Progenitor cell of endocrine pancreas (in vitro differentiated cells): ENCODE measurements around the gene MXRA5. TPM values are rescaled to one million over a fixed set of nuclear protein-coding genes. Genes with fewer than 3 reads are reported as not detected.

ENCODE experiments used
- DNase-seq: peaks from one replicate; pipeline ENCODE4 v3.0.0; 2021; ENCODE audit warnings: low spot score; ENCODE audit not compliant: unreplicated experiment
- H3K27ac Mint-ChIP-seq: 2 replicates; pipeline ENCODE4 v1.8.0; 2021; ENCODE audit warnings: mild to moderate bottlenecking, moderate library complexity, mixed read lengths
- H3K27me3 Mint-ChIP-seq: 2 replicates; pipeline ENCODE4 v1.8.0; 2021; ENCODE audit warnings: mixed read lengths
- H3K36me3 Mint-ChIP-seq: 2 replicates; pipeline ENCODE4 v1.8.0; 2022; ENCODE audit warnings: mixed read lengths; ENCODE audit not compliant: insufficient read depth
- H3K4me1 Mint-ChIP-seq: 2 replicates; pipeline ENCODE4 v1.8.0; 2021; ENCODE audit warnings: low read depth, mixed read lengths
- H3K4me3 Mint-ChIP-seq: 2 replicates; pipeline ENCODE4 v1.8.0; 2021; ENCODE audit warnings: low read depth, mild to moderate bottlenecking, moderate library complexity, mixed read lengths
- H3K9me3 Mint-ChIP-seq: 2 replicates; pipeline ENCODE4 v1.8.0; 2021; ENCODE audit warnings: low read depth, mixed read lengths
- CTCF ChIP-seq: fragments of 200-600 bp; sonication (generic); IDR thresholded peaks from one replicate; pipeline ENCODE4 v1.5.0; 2021; ENCODE audit warnings: antibody characterized with exemption, mild to moderate bottlenecking; ENCODE audit not compliant: unreplicated experiment
- total RNA-seq: library from RNA; stranded (reverse); gene quantifications from 2 replicates; pipeline ENCODE4 v1.2.1, GENCODE V29; 2021

MXRA5 gene
- total RNA-seq, 1 donor from 2014 or later, result 2.0 TPM

GRCh38 chrX:3271834-3272186 is 74.6 kb downstream of the MXRA5 start:
- no peak overlapping the region for H3K4me3 Mint-ChIP-seq

DNA sequence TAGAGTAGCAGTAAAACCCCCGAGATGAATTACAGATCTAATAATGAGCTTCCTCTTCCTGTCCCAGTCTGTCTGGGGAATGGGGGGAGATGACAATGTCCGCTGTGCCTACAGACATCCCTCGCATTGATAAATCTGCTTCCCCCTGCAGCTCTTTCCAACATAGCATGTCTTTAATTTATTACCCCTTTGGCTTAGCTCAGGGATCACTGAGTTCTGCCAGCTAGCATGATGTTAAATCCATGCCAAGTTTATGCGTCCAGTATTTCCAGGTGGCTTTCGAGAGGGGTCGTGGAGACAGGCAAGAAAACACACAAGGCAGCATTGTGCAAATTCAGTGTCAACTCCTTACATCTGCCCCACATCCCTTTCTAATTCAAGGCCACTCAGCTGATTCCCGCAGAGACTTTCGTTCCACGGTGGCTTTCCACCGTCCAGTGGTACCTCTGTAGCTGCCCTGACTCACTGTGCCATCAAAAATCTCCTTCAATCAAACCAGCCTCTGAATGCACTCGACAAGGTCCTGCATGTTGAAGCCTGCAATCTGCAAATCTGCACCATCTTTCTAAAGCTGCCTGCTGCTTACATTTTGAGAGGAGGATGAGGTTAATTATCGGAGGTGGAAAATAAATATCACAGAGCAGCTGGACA is 75.1 kb downstream of the MXRA5 start:
- peak overlapping the region; percentile 33 for H3K27ac Mint-ChIP-seq
- no peak for TF ChIP-seq CTCF
- no peak overlapping the region for H3K4me3 Mint-ChIP-seq
- DNase-seq, result no peak
- no peaks in the 10 kb centered on the region for H3K36me3 Mint-ChIP-seq
- no peaks in the 10 kb centered on the region for H3K4me1 Mint-ChIP-seq
- no peaks in the 10 kb centered on the region for H3K27me3 Mint-ChIP-seq
- peaks cover 12% of the 10 kb centered on the region for H3K9me3 Mint-ChIP-seq

More at GRCh38 chrX:3271834-3272186, 74.6 kb downstream of the MXRA5 start:
- no peaks in the 10 kb centered on the region for H3K4me1 Mint-ChIP-seq
- no peak for TF ChIP-seq CTCF
- no peak for DNase-seq
- H3K27ac Mint-ChIP-seq, result peak overlapping the region; percentile 33
- H3K27me3 Mint-ChIP-seq, result no peaks in the 10 kb centered on the region
- no peaks in the 10 kb centered on the region for H3K36me3 Mint-ChIP-seq
- peaks cover 12% of the 10 kb centered on the region for H3K9me3 Mint-ChIP-seq

GRCh38 chrX:3268829-3269228 is 77.6 kb downstream of the MXRA5 start:
- H3K27me3 Mint-ChIP-seq, result no peaks in the 10 kb centered on the region
- TF ChIP-seq CTCF, result no peak
- peaks cover under 1% of the 10 kb centered on the region for H3K36me3 Mint-ChIP-seq
- peaks cover under 1% of the 10 kb centered on the region for H3K4me1 Mint-ChIP-seq
- DNase-seq, result no peak
- no peak overlapping the region for H3K27ac Mint-ChIP-seq
- H3K9me3 Mint-ChIP-seq, result peaks cover 1% of the 10 kb centered on the region
- no peak overlapping the region for H3K4me3 Mint-ChIP-seq

- no peaks in the 10 kb centered on the region for H3K27me3 Mint-ChIP-seq
- no peak for TF ChIP-seq CTCF
- peaks cover 1% of the 10 kb centered on the region for H3K36me3 Mint-ChIP-seq
- H3K4me3 Mint-ChIP-seq, result no peak overlapping the region
- peak overlapping the region; percentile 76 for H3K27ac Mint-ChIP-seq
- no peak for DNase-seq
- peaks cover 7% of the 10 kb centered on the region for H3K9me3 Mint-ChIP-seq
- peaks cover 9% of the 10 kb centered on the region for H3K4me1 Mint-ChIP-seq
Observed at GRCh38 chrX:3263681-3264126, 82.7 kb downstream of the MXRA5 start.

GRCh38 chrX:3262901-3263300 is 83.6 kb downstream of the MXRA5 start:
- Mint-ChIP-seq H3K27me3 (no peaks in the 10 kb centered on the region), H3K4me3 (no peak overlapping the region), H3K9me3 (peaks cover 7% of the 10 kb centered on the region), H3K36me3 (peaks cover 1% of the 10 kb centered on the region), H3K27ac (peak overlapping the region; percentile 84), H3K4me1 (peaks cover 9% of the 10 kb centered on the region)
- TF ChIP-seq CTCF, result no peak
- DNase-seq, result no peak
